Cardiac muscle cell (in vitro differentiated cells and primary cell): Measurements from ENCODE around the gene SELENOM. TPM values are rescaled to one million over a fixed set of nuclear protein-coding genes. Genes with fewer than 3 reads are reported as not detected.

Experiments used
- DNase-seq, 2 donors: peaks; one replicate each; pipeline versions ENCODE4 v3.0.0 to v3.0.0-alpha.2; 2010 to 2017; ENCODE audit warnings: low read depth in 1 of 2, low spot score in 1 of 2
- H3K27ac ChIP-seq: fragments of 200-600 bp; sonication (generic); 2 replicates; pipeline ENCODE4 v1.5.1; 2016
- H3K27me3 ChIP-seq: fragments of 200-600 bp; sonication (generic); 2 replicates; pipeline ENCODE4 v1.6.0; 2016; ENCODE audit warnings: control low read depth
- H3K36me3 ChIP-seq: fragments of 200-600 bp; sonication (generic); 2 replicates; pipeline ENCODE4 v1.5.1; 2016; ENCODE audit warnings: control low read depth
- H3K4me1 ChIP-seq: fragments of 200-600 bp; sonication (generic); 2 replicates; pipeline ENCODE4 v1.8.1; 2017; ENCODE audit warnings: low read depth, mild to moderate bottlenecking, mixed run types
- H3K4me3 ChIP-seq: fragments of 200-600 bp; sonication (generic); 2 replicates; pipeline ENCODE4 v1.5.1; 2016; ENCODE audit warnings: mild to moderate bottlenecking
- H3K9me3 ChIP-seq: fragments of 200-600 bp; sonication (generic); 2 replicates; pipeline ENCODE4 v1.5.1; 2017; ENCODE audit warnings: low read depth, mild to moderate bottlenecking, control low read depth
- CTCF ChIP-seq: IDR thresholded peaks from 2 replicates; pipeline ENCODE4 v1.5.1; 2012; ENCODE audit warnings: low read depth, mild to moderate bottlenecking, low read length
- polyA plus RNA-seq: library from polyadenylated mRNA; unstranded; fragments of >200 nt; fragmentation: Nextera tagmentation; extraction: Ambion mirVana; gene quantifications from 2 replicates; pipeline ENCODE4 v1.2.1, GENCODE V29; 2016
- total RNA-seq: library from RNA; depleted of rRNA; stranded (reverse); fragments of >200 nt; gene quantifications from 2 replicates; pipeline ENCODE4 v1.2.3, GENCODE V29; 2016

Gene SELENOM
- total and polyA plus RNA-seq, 2 experiments from 2014 or later, result 84.0 to 88.8 TPM

GRCh38 chr22:31143038-31143437 lies 35.7 kb upstream of the SELENOM start:
- H3K27ac ChIP-seq, result no peak overlapping the region
- H3K4me3 ChIP-seq, result no peak overlapping the region
- TF ChIP-seq CTCF, result no peak
- no peaks in the 10 kb centered on the region for H3K9me3 ChIP-seq
- no peaks in the 10 kb centered on the region for H3K36me3 ChIP-seq
- no peak for DNase-seq
- peaks cover 6% of the 10 kb centered on the region for H3K4me1 ChIP-seq
- H3K27me3 ChIP-seq, result no peaks in the 10 kb centered on the region

GRCh38 chr22:31142285-31142684 lies 34.9 kb upstream of the SELENOM start:
- H3K27ac ChIP-seq, result no peak overlapping the region
- TF ChIP-seq CTCF, result no peak
- H3K4me1 ChIP-seq, result peaks cover 6% of the 10 kb centered on the region
- no peak overlapping the region for H3K4me3 ChIP-seq
- no peaks in the 10 kb centered on the region for H3K27me3 ChIP-seq
- DNase-seq, result no peak
- H3K9me3 ChIP-seq, result no peaks in the 10 kb centered on the region
- no peaks in the 10 kb centered on the region for H3K36me3 ChIP-seq

- Histone ChIP-seq H3K9me3 (no peaks in the 10 kb centered on the region), H3K36me3 (no peaks in the 10 kb centered on the region), H3K27ac (no peak overlapping the region), H3K4me3 (no peak overlapping the region), H3K4me1 (peaks cover 6% of the 10 kb centered on the region), H3K27me3 (no peaks in the 10 kb centered on the region)
- no peak for DNase-seq
- TF ChIP-seq CTCF, result no peak
Measured at GRCh38 chr22:31141551-31141950, 34.2 kb upstream of the SELENOM start.

GRCh38 chr22:31140746-31141145 lies 33.4 kb upstream of the SELENOM start:
- no peak overlapping the region for H3K4me3 ChIP-seq
- no peak for DNase-seq
- no peaks in the 10 kb centered on the region for H3K36me3 ChIP-seq
- peaks cover 6% of the 10 kb centered on the region for H3K4me1 ChIP-seq
- peak overlapping the region; percentile 32 for H3K27ac ChIP-seq
- TF ChIP-seq CTCF, result no peak
- H3K27me3 ChIP-seq, result no peaks in the 10 kb centered on the region
- no peaks in the 10 kb centered on the region for H3K9me3 ChIP-seq

- H3K27me3 ChIP-seq, result no peaks in the 10 kb centered on the region
- no peaks in the 10 kb centered on the region for H3K36me3 ChIP-seq
- peak within 1 kb of the TSS; percentile 32 for H3K27ac ChIP-seq
- TF ChIP-seq CTCF, result peak; percentile 5
- peaks cover 6% of the 10 kb centered on the region for H3K4me1 ChIP-seq
- peak; percentile 55 to 91 for DNase-seq
- no peak within 1 kb of the TSS for H3K4me3 ChIP-seq
- no peaks in the 10 kb centered on the region for H3K9me3 ChIP-seq
Measured at GRCh38 chr22:31139866-31140716, 32.7 kb upstream of the SELENOM start, which contains the start of gene PLA2G3. TSS of gene PLA2G3 (minus strand) at chr22:31140508. CDS start at chr22:31140354, 154 bp downstream.
